ENCODE data around the gene ZNF524.
A peak's percentile ranks its signal among the peaks of the same experiment; 100 is the strongest.
"Not testable (repeated sequence)": the region's sequence is repeated elsewhere in the genome, so short reads cannot be mapped to it uniquely, and the experiment has no call there.

The ZNF524 gene, protein sequence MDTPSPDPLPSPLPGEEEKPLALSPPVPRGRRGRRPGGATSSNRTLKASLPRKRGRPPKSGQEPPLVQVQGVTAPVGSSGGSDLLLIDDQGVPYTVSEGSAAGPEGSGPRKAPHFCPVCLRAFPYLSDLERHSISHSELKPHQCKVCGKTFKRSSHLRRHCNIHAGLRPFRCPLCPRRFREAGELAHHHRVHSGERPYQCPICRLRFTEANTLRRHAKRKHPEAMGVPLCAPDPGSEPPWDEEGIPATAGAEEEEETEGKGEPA

DNA sequence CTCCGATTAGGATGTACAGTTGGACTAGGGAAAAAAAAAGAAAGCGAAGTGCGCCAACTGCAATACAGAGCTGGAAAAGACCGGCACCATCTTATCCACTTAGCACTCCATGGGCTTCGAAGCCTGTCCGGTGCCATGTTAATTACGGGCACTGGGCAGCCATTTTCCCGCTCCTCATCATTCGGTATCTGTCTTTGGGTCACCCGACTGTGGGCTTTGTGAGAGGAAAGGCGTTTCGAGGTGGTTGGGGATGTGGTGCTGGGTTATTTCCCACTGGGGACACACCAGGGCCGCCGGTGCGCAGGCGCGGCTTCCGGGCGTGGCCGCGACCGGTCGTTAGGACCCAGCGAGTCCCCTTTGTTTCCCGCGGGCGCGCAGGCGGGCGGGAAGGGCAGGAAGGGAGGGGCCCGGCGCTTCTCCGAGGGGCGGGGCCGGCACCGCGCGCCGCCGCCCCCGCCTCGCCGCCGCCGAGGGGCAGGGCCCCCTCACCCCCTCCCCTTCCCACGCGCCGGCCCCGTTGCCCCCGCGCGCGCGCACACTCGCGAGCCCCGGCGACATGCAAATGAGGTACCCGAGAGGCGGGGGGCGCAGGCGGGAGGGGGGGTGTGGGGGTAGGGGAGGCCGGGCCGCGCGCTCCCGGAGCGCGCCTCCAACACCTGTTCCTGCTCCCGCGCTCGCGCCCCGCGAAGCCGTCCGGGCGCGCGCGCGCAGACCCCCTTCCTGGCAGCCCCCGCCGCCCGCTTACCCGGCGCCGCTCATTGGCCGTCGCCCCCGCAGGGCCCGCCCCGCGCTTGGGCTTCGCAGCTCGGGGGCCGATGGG lies at the start of gene ZNF524:
ZNF524 (plus strand) TSS at position 447 of the 820 bp plus-strand sequence. CDS start 1,825 bp downstream, outside the sequence.
- peak; percentile 88 for DNase-seq

DNA sequence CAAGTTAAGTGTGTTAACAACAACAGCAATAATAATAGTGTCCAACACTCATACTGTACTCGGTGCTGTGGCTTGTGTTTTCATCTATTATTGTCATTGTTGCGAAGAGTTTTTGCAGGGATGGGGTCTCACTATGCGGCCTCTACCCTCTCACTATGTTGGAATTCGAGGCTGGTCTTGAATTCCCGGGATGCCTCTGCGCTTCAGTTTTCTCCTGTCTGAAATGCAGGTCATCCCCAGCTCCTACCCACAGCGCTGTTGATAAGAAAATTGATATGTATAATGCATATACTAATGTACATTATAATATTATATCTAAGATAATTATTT lies 49.8 kb upstream of the ZNF524 start:
- DNase-seq = no peak

DNA sequence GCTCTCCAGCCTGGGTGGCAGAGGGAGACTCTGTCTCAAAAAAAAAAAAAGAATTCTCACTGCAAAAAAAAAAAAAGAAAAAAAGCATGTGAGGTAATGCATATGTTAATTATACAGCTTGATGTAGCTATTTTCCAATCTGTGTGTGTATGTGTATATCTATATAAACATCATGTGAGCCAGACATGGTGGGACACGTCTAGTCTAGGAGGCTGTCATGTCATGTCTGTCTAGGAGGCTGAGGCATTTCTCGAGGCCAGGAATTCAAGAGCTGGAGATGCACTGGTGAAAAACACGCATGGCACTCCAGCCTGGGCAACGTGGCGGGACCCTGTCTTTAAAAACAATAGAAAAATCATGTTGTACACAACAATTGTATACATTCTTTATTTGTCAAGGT lies 47.9 kb upstream of the ZNF524 start:
- DNase-seq = no peak

DNA sequence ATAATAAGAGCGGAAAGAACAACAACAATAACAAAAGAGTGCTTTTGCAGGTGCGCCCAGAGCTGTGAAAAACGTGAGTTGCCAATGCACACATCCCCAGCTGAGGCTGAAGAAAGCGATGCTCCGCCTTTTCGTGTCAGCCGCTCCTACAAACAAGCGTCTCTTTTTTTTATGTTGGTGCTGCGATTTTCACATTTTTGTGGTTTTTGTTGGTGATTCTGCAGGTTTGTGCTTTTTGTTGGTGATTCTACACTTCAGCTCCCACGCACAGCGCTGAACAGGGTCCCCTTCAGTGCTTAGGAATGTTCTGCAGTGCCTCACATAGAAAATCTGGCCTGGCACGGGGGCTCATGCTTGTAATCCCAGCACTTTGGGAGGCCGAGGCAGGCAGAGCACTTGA lies 47.5 kb upstream of the ZNF524 start:
- DNase-seq = no peak

DNA sequence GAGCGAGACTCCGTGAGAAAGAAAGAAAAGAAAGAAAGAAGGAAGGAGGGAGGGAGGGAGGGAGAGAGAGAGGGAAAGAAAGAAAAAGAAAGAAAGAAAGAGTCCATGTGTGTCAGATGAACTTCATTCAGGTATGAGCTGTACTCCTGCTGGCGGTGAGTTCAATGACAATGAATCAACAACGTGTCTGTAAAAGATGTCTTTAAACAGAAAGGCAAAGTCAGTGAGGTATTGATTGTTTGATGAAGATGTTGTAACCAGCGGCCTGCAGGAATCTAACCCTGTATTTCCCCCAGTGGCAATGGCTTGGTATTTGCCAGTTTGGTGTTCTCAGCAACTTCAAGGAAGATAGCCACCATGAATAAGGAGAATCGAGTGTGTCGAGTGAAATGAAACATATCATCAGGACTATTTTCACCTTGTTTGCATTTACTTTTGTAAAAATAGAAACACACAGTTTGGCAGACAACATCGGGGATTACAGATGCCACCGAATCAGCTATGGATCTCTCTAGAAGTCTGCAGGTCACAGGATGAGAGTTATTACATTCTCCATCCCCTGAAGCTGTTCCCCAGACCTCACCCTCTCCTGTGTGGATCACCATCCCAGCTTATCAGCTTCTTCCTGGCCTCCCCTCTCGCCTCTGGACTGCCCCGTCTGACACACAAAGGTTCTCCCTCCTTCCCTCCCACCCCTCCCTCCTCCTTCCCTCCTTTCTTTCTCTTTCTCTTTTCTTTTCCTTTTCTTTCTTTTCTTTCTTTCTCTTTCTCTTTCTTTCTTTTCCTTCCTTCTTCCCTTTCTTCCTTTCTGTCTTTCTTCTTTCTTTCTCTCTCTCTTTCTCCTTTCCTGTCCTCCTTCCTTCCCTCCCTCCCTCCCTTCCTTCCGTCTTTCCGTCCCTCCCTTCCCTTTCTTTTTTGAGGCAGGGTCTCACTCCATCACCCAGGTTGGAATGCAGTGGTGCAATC lies 46.6 kb upstream of the ZNF524 start:
- DNase-seq = no peak

DNA sequence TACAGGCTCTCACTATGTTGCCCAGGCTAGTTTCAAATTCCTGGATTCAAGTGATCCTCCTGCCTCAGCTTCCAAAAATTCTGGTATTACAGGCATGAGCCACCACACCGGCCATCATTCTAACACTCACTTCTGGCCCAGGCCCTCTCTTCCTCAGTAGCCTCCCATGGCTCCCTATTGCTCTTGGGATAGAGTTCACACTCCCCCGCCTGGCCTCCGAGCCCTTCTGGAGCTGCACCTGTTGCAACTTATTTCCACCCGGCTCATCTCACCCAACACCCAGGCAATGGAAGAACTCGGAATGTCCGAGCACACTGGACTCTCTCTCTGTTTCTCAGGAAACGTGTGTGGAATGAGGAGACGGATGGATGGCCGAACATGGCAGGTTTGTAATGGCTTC lies 45.8 kb upstream of the ZNF524 start:
- DNase-seq = no peak

DNA sequence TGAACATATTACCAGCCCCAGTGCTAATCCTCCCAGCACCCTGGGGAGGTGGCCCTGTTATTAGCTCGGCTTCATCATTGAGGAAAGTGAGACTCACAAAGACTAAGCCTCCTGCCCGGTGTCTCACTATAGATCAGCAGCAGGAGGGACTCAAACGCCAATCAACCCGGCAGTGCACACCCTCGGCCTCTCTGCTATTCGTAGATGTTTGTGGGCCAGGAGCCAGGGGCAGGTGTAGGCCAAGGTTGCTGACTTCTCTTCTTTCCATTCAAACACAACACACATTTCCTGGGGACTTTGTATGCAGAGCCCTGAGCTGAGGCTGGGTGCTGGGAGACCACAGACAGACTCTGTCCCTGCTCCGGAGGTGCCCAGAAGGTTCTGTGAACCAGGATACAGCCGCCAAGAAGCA lies 45.3 kb upstream of the ZNF524 start:
- DNase-seq = no peak

DNA sequence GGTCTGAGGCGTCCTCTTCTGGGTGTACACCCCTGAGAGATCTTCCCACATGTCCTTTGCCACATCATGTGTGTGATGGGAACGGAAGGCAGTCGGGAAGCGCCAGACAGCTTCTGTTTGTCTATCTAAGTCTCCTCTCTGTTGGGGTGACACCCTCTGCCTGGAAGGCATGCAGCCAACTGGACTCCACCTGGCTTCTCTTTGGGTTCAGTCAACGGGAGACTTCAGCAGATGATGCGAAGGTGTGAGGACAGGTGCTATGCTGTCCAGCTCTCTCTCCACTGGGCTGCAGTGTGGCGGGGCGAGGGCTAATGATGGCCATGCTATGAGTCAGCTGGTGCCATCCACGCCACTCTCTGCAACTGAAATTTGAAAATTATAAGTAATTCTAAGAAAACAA lies 40.4 kb upstream of the ZNF524 start:
- no peak for DNase-seq

DNA sequence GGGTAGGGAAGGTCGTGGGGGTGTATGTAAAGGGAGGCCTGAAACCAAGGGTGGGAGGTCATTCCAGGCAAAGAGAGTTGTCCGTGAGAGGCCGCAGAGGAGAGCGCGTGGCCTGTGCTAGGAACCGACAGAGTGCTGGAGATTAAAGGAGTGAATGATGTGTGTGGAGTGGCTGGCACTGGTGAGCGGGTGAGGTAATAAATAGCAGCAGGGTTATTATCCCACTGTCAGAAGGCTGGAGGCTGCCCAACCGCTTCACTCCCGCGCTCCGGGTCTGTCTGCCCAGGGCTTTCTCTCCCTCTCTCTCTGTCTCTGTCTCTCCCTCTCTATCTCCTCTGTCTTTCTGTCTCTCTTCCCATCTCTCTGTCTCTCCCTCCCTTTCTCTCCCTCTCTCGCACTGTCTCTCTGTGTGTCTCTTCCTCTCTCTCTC lies 36.8 kb upstream of the ZNF524 start:
- no peak for DNase-seq

DNA sequence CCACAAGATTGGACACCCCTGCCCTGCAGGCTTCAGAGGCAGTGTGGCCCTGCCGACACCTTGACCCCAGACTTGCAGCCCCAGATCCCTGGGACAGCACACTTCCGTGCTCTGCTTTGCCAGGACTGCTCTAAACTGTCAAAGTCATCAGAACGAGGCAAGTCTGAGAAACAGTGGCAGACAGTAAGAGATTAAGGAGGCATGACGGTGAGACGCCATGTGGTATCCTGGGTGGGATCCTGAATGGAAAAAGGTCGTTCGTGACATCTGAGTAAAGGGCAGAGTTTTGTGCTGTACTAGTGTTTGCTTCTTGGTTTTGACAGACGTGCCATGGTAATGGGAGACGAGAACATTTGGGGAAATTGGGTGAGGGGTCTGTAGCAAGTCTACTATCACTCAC lies 33.3 kb upstream of the ZNF524 start:
- no peak for DNase-seq

DNA sequence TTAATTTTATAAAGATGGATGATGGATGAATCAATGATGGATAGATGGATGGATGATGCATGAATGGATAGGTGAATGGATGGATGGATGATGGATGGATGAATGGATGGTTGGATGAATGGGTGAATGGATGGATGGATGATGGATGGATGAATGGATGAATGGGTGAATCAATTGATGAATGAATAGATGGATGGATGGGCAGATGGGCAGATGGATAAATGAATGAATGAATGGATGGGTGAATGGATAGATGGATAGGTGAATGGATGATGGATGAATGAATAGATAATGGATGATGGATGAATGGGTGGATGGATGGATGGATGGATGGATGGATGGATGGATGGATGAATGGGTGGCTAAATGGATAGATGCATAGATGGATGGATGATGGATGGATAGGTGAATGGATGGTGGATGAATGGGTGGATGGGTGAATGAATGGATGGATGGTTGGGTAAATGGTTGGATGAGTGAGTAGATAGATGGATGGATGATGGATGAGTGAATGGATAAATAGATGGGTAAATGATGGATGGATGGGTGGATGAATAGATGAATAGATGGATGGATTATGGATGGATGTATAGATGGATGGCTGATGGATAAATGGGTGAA lies 32.3 kb upstream of the ZNF524 start:
- no peak for DNase-seq

DNA sequence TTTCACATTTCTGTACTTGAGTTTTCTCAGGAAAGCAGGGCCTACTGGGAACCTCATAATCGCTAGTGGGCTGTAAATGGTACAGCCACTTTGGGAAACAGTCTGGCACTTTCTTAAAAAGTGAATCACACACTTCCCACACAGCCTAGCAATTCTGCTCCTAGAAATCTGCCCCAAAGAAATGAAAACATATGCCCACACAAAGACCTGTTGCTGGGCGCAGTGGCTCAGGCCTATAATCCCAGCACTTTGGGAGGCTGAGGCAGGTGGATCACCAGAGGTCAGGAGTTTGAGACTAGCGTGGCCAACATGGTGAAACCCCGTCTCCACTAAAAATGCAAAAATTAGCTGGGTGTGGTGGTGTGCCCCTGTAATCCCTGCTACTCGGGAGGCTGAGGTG lies 30.6 kb upstream of the ZNF524 start:
- DNase-seq = not testable (repeated sequence)

DNA sequence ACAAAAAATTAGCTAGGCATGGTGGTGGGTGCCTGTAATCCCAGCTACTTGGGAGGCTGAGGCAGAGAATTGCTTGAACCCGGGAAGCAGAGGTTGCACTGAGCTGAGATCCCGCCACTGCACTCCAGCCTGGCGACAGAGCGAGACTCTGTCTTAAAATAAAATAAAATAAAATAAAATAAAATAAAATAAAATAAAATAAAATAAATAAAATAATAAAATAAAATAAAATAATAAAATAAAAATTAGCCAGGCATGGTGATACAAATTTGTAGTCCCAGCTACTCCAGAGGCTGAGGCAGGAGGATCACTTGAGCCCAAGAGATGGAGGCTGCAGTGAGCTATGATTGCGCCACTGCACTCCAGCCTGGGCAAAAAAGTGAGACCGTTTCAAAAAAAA lies 26.2 kb upstream of the ZNF524 start:
- DNase-seq = not testable (repeated sequence)

DNA sequence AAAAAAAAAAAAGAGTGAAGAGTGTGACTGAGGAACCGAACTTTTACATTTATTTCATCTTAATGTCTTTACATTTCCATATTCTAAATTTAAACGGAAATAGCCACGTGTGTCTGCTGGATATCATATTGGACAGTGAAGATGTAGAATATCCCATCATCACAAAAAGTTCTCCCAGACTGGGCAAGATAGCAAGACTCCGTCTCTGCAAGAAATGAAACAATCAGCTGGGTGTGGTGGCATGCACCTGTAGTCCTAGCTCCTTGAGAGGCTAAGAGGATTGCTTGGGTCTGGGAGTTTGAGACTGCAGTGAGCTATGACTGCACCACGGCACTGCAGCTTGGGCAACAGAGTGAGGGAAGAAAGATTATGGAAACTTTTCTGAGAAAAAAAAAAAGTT lies 23.3 kb upstream of the ZNF524 start:
- no peak for DNase-seq

DNA sequence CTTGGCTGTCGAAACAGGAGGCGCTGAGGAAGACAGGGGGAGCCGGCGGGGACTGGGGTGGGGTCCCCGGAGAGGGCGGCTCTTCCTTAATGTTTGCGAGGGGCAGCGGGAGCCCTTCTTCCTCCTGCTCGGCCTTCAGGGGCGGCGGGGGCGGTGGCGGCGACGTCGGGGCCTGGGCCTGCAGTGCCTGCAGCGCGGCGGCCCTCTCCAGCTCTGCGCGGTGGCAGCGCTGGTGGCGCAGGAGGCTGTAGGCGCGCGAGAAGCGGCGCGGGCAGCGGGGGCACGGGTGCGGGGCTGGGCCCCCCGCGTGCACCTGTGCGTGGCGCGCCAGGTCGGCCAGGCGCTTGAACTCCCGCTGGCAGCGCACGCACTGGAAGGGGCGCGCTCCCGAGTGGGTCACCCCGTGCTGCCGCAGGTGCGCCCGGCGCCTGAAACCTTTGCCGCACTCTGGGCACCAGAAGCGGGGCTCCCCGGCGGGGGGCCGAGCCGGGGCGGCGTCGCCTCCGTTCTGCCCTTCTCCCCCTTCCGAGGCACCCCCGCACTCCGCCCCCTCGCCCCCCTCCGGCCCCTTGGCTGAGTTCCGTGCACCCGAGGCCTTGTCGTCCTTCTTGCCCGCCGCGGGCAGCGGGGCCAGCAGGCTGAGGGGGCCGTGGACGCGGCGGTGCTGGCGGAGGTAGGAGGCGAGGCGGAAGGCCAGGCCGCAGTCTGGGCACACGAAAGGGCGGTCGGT lies 21.9 kb upstream of the ZNF524 start:
- no peak for DNase-seq

DNA sequence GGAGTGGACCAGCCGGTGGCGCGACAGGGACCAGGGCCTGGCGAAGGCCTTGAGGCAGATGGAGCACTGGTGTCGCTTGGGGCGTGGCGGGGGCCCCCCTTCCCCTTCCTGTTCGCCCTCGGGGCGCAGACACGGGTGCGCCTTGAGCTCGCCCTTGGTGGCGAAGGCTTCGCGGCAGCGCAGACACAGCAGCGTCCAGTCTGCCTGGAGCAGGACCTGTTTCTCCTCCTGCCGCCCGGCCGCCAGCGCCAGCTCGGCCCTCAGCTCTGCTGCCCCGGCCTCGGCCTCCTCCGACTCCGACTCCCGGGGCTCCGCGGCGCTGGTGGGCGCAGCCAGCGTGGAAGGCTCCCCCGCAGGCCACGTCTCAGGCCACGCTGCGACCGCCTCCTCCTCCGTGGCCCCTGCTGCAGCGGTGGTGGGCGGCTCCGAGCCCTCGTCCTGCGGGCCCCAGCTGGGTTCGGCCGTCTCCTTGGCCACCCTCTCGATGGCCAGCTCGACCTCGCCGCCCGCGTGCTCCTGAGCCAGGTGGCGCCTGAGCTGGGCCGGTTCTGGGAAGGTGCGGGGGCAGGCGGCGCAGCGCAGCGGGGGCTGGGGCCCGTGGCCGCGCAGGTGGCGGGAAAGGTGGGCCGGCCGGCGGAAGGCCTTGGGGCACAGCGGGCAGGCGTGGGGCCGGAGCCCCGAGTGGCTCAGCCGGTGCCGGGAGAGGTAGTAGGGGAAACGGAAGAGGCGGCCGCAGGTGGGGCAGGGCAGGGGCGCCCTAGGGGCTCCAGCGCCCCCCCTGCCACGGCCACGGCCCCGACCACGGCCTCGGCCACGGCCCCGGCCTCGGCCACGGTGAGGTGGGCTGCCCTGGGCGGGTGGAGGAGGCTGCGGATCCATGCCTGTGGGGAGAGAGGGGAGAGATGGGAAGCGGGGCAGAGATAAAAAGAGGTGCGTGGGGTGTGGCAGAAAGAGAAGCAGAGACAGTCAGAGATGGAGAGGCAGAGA lies 21.0 kb upstream of the ZNF524 start:
- no peak for DNase-seq

DNA sequence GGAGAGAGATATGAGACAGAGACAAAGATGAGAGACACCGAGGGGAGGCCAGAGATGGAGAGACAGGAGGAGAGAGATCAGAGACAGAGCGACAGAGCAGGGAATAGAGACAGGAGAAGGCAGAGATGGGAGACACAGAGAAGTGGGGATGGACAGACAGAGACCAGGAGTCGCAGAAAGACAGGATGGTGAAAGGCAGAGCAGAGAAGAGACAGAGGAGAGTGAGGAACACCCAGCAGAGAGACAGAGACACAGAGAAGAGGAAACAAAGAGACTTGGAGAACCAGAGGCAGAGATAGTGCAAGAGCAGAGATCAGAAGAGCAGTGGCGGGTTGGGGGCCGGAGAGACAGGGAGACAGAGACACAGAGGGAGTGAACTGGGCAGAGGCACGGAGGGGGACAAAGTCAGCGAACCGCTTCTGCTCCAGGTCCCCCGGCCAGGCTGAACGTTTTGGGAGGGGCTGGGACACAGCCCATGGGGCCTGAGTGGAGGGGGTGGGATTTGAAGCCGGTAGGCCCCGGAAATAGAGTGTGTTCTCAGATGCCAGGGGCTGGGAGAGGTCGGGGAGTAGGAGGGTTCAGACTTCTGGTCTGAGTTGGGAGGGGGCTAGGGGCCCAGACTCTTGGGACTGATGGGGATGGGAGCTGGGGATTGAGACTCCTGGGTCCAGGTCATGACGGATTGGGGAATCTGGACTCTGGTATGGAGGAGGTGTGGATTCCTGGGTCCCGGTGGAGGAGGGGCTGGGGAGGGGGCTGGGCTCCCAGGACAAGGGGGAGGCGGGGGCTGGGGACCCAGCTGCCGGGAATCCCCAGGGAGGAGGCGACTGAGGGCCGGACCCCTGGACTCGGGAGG lies 20.1 kb upstream of the ZNF524 start:
- DNase-seq = no peak

DNA sequence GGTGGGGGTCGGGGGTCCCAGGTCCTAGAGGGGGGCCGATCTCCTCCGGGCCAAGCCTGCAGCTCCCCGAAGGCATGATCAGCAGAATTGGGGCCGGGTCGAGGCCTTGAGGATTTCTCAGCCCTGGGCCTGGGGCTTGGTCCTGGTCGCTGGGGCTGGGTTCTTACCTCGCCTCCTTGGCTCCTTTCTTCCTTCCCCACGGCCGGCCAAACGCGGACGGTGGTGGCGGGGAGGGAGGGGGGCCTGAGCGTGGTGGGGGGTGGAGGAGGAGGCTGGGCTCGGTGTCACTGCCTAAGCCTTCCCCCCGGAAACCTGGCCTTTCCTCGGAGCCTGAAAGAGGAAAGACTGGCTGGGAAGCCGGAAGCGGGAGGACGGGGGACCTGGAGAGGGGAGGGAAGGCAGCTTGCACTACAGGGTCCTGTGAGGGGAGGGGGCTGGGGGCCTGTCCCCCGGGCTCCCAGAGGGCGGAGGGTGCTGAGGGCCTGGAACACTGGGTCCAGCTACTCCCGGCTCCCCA lies 19.4 kb upstream of the ZNF524 start, which contains the start of gene ZNF579:
ZNF579 (minus strand) TSS at position 221 of the 517 bp plus-strand sequence. CDS start 1,209 bp downstream, outside the sequence.
- peak; percentile 74 for DNase-seq

DNA sequence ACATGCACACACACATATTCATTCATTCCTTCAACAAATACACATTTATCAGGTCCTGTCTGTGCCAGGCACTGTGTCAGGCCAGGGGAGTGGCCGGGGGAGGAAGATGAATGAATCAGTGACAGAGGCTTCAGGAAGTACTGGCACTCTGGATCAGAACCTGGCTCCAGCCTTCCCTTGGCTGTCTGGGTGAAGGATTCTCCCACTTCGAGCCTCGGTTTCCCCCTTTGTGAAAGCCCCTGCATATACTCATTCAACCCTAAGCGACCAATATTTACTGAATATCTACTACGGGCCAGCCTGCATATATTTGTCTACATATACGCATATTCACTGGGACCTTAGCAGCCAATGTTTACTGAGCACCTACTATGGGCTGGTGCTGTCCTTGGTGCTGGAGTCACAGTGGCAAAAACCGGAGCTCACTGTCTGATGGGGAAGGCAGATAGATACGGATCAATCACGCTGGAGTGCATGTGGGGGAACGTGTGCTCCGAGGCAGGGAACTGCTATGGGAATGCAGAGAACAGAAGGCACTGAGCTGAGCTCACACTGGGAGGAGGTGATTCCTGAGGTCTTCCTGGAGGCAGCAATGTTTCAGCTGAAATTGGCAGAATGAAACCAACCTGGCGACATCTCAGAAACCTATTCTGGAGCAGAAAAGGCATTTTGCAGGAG lies 18.8 kb upstream of the ZNF524 start:
- no peak for DNase-seq
